Endodermal cell (in vitro differentiated cells): ENCODE results near the gene NNT. TPM values are rescaled to one million over a fixed set of nuclear protein-coding genes. Genes with fewer than 3 reads are reported as not detected.

Source experiments
- DNase-seq: peaks from one replicate; pipeline ENCODE4 v3.0.0-alpha.2; 2017
- H3K27ac ChIP-seq: 2 replicates; pipeline ENCODE4 v1.5.1; 2013; ENCODE audit warnings: mild to moderate bottlenecking, low read depth, low read length, moderate library complexity
- H3K27me3 ChIP-seq: 2 replicates; pipeline ENCODE4 v1.6.1; 2013; ENCODE audit warnings: mild to moderate bottlenecking, low read length, moderate library complexity; ENCODE audit not compliant: insufficient read depth, control insufficient read depth, poor library complexity, severe bottlenecking
- H3K36me3 ChIP-seq: 2 replicates; pipeline ENCODE4 v1.7.0; 2013; ENCODE audit warnings: mild to moderate bottlenecking, low read length, moderate library complexity; ENCODE audit not compliant: control insufficient read depth, insufficient read depth
- H3K4me1 ChIP-seq: one replicate; pipeline ENCODE4 v1.7.0; 2013; ENCODE audit warnings: low read length; ENCODE audit not compliant: control insufficient read depth, insufficient read depth
- H3K4me3 ChIP-seq: 2 replicates; pipeline ENCODE4 v1.5.1; 2013; ENCODE audit warnings: mild to moderate bottlenecking, low read length, moderate library complexity
- H3K9ac ChIP-seq: 2 replicates; pipeline ENCODE4 v1.6.1; 2013; ENCODE audit warnings: mild to moderate bottlenecking, low read length, moderate library complexity; ENCODE audit not compliant: poor library complexity, severe bottlenecking; ENCODE audit errors: extremely low read depth
- H3K9me3 ChIP-seq: 2 replicates; pipeline ENCODE4 v1.6.1; 2013; ENCODE audit warnings: mild to moderate bottlenecking, low read length, moderate library complexity; ENCODE audit not compliant: control insufficient read depth
- H3K27ac Mint-ChIP-seq: 2 replicates; pipeline ENCODE4 v1.8.0; 2020; ENCODE audit warnings: mixed read lengths
- H3K27me3 Mint-ChIP-seq: 2 replicates; pipeline ENCODE4 v1.8.0; 2021; ENCODE audit warnings: mild to moderate bottlenecking, mixed read lengths; ENCODE audit not compliant: insufficient read depth
- H3K36me3 Mint-ChIP-seq: 2 replicates; pipeline ENCODE4 v1.8.0; 2020; ENCODE audit warnings: low read depth, mixed read lengths
- H3K4me1 Mint-ChIP-seq: 2 replicates; pipeline ENCODE4 v1.8.0; 2020; ENCODE audit warnings: mixed read lengths
- H3K4me3 Mint-ChIP-seq: 2 replicates; pipeline ENCODE4 v1.8.0; 2020; ENCODE audit warnings: mild to moderate bottlenecking, moderate library complexity, mixed read lengths
- H3K9me3 Mint-ChIP-seq: 2 replicates; pipeline ENCODE4 v1.8.0; 2020; ENCODE audit warnings: mild to moderate bottlenecking, mixed read lengths
- WGBS, 2 experiments: methylation state at CpG; one replicate each; pipeline versions ENCODE4 v1.1.5 to v1.1.7; 2013; ENCODE audit warnings: missing lambda C conversion rate in 2 of 2, mixed read lengths in 1 of 2; ENCODE audit not compliant: insufficient coverage in 1 of 2, insufficient read length in 1 of 2; 5-methylcytosine and 5-hydroxymethylcytosine counted together
- total RNA-seq, 2 donors: library from RNA; stranded (reverse); fragmentation: NEBNext Ultra II Directional in 1 of 2; extraction: Animal tissue kit (Norgen Biotek cat#: 25700) in 1 of 2; gene quantifications; 2 replicates in 1 of 2; 3 replicates in 1 of 2; pipeline ENCODE4 v1.2.1, GENCODE V29; 2021
- TF ChIP-seq, protein P1 (sequence below): fragments of 200-600 bp; sonication (generic); conservative IDR thresholded peaks from 2 replicates; pipeline ENCODE4 v1.5.0; 2021; ENCODE audit warnings: antibody characterized with exemption, mild to moderate bottlenecking

NNT gene
- total RNA-seq, 2 donors from 2014 or later: 27.5 to 27.9 TPM

DNA sequence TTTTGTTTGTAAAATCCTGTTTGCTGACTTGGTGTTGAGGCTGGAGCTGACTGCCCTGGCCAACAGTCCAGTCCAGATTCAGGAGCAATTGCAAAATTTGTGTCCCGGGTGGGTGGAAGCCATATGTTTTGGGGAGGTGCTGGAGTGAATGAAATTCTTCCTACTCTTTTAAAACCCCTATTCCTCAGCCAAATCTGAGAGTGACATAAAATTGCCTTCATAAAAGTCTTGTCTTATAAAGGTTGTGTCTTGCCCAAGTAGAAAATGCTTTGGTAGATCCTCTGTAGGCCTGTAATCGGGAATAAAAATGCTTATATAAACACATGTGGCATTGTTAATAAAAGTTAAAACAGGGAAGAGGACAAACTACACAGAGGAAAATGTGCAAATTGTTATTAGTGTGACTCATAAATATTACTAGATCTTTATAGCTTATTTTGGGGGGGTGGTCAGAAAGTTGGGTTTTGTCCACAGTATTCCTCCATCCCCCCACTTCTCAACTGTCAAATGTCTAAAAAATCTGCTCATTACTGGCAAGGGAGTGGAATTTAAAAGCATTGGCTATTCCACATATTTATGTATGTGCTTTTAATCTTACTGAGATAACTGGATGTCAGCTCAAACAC, 45.6 kb downstream of the NNT start:
- WGBS, 2 experiments: 97% methylated on average over 2 of the region's 2 CpGs; no CpG with 5 or more reads in 1 of the 2 experiments
- H3K4me3 ChIP-seq: no peak overlapping the region
- Mint-ChIP-seq H3K27ac (no peak overlapping the region), H3K27me3 (no peaks in the 10 kb centered on the region), H3K9me3 (no peaks in the 10 kb centered on the region), H3K4me1 (no peaks in the 10 kb centered on the region), H3K4me3 (no peak overlapping the region), H3K36me3 (peaks cover 29% of the 10 kb centered on the region)
- H3K36me3 ChIP-seq: peaks cover 35% of the 10 kb centered on the region
- H3K9ac ChIP-seq: no peak overlapping the region
- H3K9me3 ChIP-seq: no peaks in the 10 kb centered on the region
- H3K27ac ChIP-seq: no peak overlapping the region
- DNase-seq: no peak
- TF ChIP-seq, protein P1, sequence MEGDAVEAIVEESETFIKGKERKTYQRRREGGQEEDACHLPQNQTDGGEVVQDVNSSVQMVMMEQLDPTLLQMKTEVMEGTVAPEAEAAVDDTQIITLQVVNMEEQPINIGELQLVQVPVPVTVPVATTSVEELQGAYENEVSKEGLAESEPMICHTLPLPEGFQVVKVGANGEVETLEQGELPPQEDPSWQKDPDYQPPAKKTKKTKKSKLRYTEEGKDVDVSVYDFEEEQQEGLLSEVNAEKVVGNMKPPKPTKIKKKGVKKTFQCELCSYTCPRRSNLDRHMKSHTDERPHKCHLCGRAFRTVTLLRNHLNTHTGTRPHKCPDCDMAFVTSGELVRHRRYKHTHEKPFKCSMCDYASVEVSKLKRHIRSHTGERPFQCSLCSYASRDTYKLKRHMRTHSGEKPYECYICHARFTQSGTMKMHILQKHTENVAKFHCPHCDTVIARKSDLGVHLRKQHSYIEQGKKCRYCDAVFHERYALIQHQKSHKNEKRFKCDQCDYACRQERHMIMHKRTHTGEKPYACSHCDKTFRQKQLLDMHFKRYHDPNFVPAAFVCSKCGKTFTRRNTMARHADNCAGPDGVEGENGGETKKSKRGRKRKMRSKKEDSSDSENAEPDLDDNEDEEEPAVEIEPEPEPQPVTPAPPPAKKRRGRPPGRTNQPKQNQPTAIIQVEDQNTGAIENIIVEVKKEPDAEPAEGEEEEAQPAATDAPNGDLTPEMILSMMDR: no peak
- H3K27me3 ChIP-seq: no peaks in the 10 kb centered on the region
- H3K4me1 ChIP-seq: no peaks in the 10 kb centered on the region

DNA sequence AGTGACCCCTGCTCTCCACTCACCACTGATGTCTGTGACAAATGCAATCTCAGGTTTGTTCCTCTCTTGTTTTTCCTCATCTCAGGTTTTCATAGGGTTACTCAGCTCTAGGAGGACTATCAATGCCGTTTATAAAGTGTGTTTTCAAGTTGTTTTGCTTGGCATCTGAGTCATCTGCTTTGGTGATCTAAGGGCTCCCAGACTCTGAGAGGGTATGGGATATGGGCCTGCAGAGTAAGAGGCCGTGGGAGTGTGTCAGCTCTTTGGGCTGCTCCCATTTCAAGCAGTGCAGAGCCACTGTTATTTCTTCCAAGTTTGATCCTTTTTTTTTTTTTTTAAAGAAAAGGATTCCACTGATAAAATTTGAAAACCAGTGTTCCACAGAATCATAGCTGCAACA, 46.3 kb downstream of the NNT start:
- 80 to 86% methylated on average over 1 to 2 of the region's 2 CpGs for WGBS, 2 experiments
- H3K36me3 ChIP-seq: peaks cover 35% of the 10 kb centered on the region
- no peak for DNase-seq
- no peaks in the 10 kb centered on the region for H3K4me1 Mint-ChIP-seq
- no peak overlapping the region for H3K27ac ChIP-seq
- no peak overlapping the region for H3K4me3 Mint-ChIP-seq
- no peaks in the 10 kb centered on the region for H3K9me3 ChIP-seq
- H3K4me3 ChIP-seq: no peak overlapping the region
- TF ChIP-seq, protein P1: no peak
- H3K27ac Mint-ChIP-seq: no peak overlapping the region
- H3K4me1 ChIP-seq: no peaks in the 10 kb centered on the region
- H3K9me3 Mint-ChIP-seq: no peaks in the 10 kb centered on the region
- H3K27me3 ChIP-seq: no peaks in the 10 kb centered on the region
- H3K9ac ChIP-seq: no peak overlapping the region
- H3K27me3 Mint-ChIP-seq: no peaks in the 10 kb centered on the region
- H3K36me3 Mint-ChIP-seq: peaks cover 29% of the 10 kb centered on the region

DNA sequence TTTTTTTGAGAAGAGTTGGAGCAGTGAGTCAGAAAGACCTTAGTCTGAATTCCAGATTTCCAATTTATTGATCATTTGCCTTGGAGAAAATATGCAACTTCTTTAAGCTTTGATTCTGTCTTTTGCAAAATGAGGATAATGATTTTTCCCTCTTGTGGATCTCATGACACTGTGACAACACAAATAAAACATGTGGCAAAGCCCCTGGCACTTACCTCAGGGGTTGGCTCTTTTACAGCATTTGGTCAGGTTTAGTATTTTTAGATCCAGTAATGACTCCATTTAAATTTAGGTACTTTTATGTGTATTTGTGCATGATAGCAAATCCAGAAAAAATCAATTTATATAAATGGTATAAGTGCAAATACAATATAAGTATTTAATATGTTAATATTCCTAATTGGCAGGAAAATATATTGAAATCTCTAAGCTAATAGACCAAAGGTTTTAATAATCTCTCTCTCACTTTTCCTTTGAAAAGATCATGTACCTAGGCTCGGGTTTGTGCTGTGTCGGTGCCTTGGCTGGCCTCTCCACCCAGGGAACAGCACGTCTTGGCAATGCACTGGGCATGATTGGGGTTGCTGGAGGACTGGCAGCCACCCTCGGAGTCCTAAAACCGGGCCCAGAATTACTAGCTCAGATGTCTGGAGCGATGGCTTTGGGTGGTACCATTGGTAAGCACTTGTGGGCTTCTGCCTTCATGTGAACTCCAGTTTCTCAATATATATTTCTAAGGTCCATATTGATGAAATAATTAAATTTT, 49.7 kb downstream of the NNT start:
- TF ChIP-seq, protein P1: no peak
- Mint-ChIP-seq H3K36me3 (peaks cover 29% of the 10 kb centered on the region), H3K27ac (no peak overlapping the region), H3K4me1 (no peaks in the 10 kb centered on the region), H3K27me3 (no peaks in the 10 kb centered on the region), H3K9me3 (no peaks in the 10 kb centered on the region), H3K4me3 (no peak overlapping the region)
- H3K9ac ChIP-seq: no peak overlapping the region
- H3K27ac ChIP-seq: no peak overlapping the region
- no peaks in the 10 kb centered on the region for H3K4me1 ChIP-seq
- 96 to 100% methylated on average over 4 to 6 of the region's 6 CpGs for WGBS, 2 experiments
- peaks cover 41% of the 10 kb centered on the region for H3K36me3 ChIP-seq
- no peak for DNase-seq
- H3K9me3 ChIP-seq: no peaks in the 10 kb centered on the region
- no peaks in the 10 kb centered on the region for H3K27me3 ChIP-seq
- H3K4me3 ChIP-seq: no peak overlapping the region
